ENCODE results near the gene AGMO. TPM values are rescaled to one million over a fixed set of nuclear protein-coding genes. Genes with fewer than 3 reads are reported as not detected.

The AGMO gene
- total RNA-seq, 1 experiment from 2014 or later: 0.77 TPM

GRCh38 chr7:15167912-15168311 is 393.9 kb downstream of the AGMO start:
- peaks cover 12% of the 10 kb centered on the region for H3K9me3 Mint-ChIP-seq
- no peaks in the 10 kb centered on the region for H3K27me3 Mint-ChIP-seq (ENCODE audit: low read depth)
- H3K4me3 Mint-ChIP-seq: no peak overlapping the region
- CTCF ChIA-PET: interaction anchor here (0.7 kb wide), 1 partner anchor 553 kb away, joined by 3 read pairs; no protein-coding TSS in a partner anchor
- TF ChIP-seq, protein P1, sequence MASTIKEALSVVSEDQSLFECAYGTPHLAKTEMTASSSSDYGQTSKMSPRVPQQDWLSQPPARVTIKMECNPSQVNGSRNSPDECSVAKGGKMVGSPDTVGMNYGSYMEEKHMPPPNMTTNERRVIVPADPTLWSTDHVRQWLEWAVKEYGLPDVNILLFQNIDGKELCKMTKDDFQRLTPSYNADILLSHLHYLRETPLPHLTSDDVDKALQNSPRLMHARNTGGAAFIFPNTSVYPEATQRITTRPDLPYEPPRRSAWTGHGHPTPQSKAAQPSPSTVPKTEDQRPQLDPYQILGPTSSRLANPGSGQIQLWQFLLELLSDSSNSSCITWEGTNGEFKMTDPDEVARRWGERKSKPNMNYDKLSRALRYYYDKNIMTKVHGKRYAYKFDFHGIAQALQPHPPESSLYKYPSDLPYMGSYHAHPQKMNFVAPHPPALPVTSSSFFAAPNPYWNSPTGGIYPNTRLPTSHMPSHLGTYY (CRISPR knock-in tag; IDR thresholded peaks at IDR 0.05): no peak
- TF ChIP-seq NFYB (CRISPR knock-in tag; conservative IDR thresholded peaks at IDR 0.05; ENCODE audit: low read depth): no peak
- no peak for TF ChIP-seq MXD4 (CRISPR knock-in tag; IDR thresholded peaks at IDR 0.05; ENCODE audit: borderline replicate concordance)
- no peak for TF ChIP-seq GABPB1 (CRISPR knock-in tag; IDR thresholded peaks at IDR 0.05)
- TF ChIP-seq, protein P2, sequence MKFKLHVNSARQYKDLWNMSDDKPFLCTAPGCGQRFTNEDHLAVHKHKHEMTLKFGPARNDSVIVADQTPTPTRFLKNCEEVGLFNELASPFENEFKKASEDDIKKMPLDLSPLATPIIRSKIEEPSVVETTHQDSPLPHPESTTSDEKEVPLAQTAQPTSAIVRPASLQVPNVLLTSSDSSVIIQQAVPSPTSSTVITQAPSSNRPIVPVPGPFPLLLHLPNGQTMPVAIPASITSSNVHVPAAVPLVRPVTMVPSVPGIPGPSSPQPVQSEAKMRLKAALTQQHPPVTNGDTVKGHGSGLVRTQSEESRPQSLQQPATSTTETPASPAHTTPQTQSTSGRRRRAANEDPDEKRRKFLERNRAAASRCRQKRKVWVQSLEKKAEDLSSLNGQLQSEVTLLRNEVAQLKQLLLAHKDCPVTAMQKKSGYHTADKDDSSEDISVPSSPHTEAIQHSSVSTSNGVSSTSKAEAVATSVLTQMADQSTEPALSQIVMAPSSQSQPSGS (CRISPR knock-in tag; IDR thresholded peaks at IDR 0.05; ENCODE audit: borderline replicate concordance, low read depth): no peak
- TF ChIP-seq ZNF425 (CRISPR knock-in tag; conservative IDR thresholded peaks at IDR 0.05): no peak
- 0 out of 2 replicates have a peak, but pooled peaks cover 3% of the 10 kb centered on the region for H3K4me1 Mint-ChIP-seq
- H3K27ac Mint-ChIP-seq: no peak overlapping the region
- POLR2A ChIA-PET: no interaction called here
- no peak for ATAC-seq
- H3K36me3 Mint-ChIP-seq: no peaks in the 10 kb centered on the region
- DNase-seq (ENCODE audit: low spot score): no peak

DNA sequence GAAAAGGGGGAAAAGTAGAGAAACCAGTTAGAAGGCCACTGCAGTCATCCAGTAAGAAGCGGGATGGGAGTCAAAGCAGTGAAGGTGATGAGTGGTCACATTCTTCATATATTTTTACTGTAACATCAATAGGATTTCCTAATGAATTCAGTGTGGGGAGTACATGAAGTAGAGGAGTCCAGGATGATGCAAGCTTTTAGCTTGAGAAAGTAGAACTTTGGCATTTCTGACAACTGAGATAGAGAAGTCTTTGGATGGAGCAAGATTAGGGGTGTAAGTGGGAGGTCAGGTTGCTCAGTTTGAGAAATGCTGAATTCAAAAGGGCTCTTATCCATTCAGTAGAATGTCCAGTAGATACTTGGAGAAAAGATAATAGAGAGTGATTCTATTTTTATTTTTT is 395.2 kb downstream of the AGMO start:
- ATAC-seq (no peak), DNase-seq (ENCODE audit: low spot score) (no peak)
- no peak overlapping the region for H3K27ac Mint-ChIP-seq
- CTCF ChIA-PET: no interaction called here
- no peak overlapping the region for H3K4me3 Mint-ChIP-seq
- POLR2A ChIA-PET: no interaction called here
- no peaks in the 10 kb centered on the region for H3K36me3 Mint-ChIP-seq
- peaks cover 12% of the 10 kb centered on the region for H3K9me3 Mint-ChIP-seq
- no peaks in the 10 kb centered on the region for H3K27me3 Mint-ChIP-seq (ENCODE audit: low read depth)
- 0 out of 2 replicates have a peak, but pooled peaks cover 3% of the 10 kb centered on the region for H3K4me1 Mint-ChIP-seq
- TF ChIP-seq CBFB (CRISPR knock-in tag; IDR thresholded peaks at IDR 0.05; ENCODE audit: low read depth) (no peak), GTF2I (CRISPR knock-in tag; conservative IDR thresholded peaks at IDR 0.05) (no peak), IRF2 (CRISPR knock-in tag; IDR thresholded peaks at IDR 0.05; ENCODE audit: borderline replicate concordance, low read depth) (no peak), ATF6 (CRISPR knock-in tag; IDR thresholded peaks at IDR 0.05) (no peak), E2F5 (CRISPR knock-in tag; IDR thresholded peaks at IDR 0.05) (no peak), CDX4 (CRISPR knock-in tag; IDR thresholded peaks at IDR 0.05; ENCODE audit: borderline replicate concordance) (no peak), PREB (CRISPR knock-in tag; IDR thresholded peaks at IDR 0.05; ENCODE audit: borderline replicate concordance) (no peak)
- TF ChIP-seq, protein P3, sequence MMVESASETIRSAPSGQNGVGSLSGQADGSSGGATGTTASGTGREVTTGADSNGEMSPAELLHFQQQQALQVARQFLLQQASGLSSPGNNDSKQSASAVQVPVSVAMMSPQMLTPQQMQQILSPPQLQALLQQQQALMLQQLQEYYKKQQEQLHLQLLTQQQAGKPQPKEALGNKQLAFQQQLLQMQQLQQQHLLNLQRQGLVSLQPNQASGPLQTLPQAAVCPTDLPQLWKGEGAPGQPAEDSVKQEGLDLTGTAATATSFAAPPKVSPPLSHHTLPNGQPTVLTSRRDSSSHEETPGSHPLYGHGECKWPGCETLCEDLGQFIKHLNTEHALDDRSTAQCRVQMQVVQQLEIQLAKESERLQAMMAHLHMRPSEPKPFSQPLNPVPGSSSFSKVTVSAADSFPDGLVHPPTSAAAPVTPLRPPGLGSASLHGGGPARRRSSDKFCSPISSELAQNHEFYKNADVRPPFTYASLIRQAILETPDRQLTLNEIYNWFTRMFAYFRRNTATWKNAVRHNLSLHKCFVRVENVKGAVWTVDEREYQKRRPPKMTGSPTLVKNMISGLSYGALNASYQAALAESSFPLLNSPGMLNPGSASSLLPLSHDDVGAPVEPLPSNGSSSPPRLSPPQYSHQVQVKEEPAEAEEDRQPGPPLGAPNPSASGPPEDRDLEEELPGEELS (CRISPR knock-in tag; IDR thresholded peaks at IDR 0.05): no peak
- TF ChIP-seq, protein P4, sequence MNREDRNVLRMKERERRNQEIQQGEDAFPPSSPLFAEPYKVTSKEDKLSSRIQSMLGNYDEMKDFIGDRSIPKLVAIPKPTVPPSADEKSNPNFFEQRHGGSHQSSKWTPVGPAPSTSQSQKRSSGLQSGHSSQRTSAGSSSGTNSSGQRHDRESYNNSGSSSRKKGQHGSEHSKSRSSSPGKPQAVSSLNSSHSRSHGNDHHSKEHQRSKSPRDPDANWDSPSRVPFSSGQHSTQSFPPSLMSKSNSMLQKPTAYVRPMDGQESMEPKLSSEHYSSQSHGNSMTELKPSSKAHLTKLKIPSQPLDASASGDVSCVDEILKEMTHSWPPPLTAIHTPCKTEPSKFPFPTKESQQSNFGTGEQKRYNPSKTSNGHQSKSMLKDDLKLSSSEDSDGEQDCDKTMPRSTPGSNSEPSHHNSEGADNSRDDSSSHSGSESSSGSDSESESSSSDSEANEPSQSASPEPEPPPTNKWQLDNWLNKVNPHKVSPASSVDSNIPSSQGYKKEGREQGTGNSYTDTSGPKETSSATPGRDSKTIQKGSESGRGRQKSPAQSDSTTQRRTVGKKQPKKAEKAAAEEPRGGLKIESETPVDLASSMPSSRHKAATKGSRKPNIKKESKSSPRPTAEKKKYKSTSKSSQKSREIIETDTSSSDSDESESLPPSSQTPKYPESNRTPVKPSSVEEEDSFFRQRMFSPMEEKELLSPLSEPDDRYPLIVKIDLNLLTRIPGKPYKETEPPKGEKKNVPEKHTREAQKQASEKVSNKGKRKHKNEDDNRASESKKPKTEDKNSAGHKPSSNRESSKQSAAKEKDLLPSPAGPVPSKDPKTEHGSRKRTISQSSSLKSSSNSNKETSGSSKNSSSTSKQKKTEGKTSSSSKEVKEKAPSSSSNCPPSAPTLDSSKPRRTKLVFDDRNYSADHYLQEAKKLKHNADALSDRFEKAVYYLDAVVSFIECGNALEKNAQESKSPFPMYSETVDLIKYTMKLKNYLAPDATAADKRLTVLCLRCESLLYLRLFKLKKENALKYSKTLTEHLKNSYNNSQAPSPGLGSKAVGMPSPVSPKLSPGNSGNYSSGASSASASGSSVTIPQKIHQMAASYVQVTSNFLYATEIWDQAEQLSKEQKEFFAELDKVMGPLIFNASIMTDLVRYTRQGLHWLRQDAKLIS (CRISPR knock-in tag; IDR thresholded peaks at IDR 0.05; ENCODE audit: borderline replicate concordance): no peak
- TF ChIP-seq, protein P2 (CRISPR knock-in tag; IDR thresholded peaks at IDR 0.05; ENCODE audit: borderline replicate concordance, low read depth): no peak
